Measurements from ENCODE around the gene ARHGAP5.

ARHGAP5 gene

DNA sequence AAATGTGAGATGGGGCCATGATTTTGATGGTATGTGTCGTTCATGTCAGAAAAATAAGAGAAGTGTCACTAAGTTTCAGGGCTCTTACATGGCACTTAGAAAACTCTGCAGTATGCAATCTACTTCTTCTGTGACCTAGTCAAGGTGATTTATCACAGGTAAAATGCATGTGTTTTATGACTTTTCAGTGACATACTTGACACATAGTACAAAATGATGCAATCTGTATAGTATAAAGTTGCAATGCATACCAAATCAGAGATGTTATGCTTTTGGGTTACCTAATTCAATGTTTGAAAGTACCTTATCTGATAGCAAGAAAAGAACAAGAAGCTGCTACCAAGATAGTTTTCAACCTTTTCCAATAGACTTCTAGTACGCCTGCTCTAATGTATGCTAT lies 21.9 kb upstream of the ARHGAP5 start:
- DNase-seq (ENCODE audit: low spot score) = no peak
- TF ChIP-seq, protein P1, sequence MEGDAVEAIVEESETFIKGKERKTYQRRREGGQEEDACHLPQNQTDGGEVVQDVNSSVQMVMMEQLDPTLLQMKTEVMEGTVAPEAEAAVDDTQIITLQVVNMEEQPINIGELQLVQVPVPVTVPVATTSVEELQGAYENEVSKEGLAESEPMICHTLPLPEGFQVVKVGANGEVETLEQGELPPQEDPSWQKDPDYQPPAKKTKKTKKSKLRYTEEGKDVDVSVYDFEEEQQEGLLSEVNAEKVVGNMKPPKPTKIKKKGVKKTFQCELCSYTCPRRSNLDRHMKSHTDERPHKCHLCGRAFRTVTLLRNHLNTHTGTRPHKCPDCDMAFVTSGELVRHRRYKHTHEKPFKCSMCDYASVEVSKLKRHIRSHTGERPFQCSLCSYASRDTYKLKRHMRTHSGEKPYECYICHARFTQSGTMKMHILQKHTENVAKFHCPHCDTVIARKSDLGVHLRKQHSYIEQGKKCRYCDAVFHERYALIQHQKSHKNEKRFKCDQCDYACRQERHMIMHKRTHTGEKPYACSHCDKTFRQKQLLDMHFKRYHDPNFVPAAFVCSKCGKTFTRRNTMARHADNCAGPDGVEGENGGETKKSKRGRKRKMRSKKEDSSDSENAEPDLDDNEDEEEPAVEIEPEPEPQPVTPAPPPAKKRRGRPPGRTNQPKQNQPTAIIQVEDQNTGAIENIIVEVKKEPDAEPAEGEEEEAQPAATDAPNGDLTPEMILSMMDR (IDR thresholded peaks at IDR 0.05; ENCODE audit: borderline replicate concordance, control extremely low read depth, extremely low read depth, insufficient read depth, missing control alignments) = no peak
- in situ Hi-C loops (cut with MboI; ENCODE audit: low sequenced_read_pairs, unreplicated experiment) = loop anchor here (25.0 kb wide), 1 partner anchor 543 kb away; no protein-coding TSS in a partner anchor

DNA sequence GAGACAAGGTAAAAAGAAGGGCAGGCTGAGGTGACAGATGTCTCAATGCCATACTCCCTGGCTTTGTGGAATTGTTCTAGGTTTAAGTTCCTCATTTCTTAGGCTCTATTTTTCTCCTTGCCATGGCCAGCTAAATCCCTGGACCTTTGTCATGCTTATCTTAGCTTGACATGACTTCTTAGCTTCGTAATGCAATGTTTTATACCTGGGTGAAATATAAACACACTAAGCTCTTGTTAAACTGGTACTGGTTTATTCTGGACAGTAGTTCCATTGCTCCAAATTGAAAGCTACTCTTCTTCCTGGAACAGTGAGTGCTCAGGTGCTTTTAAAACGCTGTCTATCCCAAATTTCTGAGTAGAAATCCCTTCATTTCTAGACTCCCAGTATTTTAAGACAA lies 17.4 kb upstream of the ARHGAP5 start:
- in situ Hi-C loops (cut with MboI; ENCODE audit: low sequenced_read_pairs, unreplicated experiment) = loop anchor here (10.0 to 25.0 kb wide), 2 partner anchors 415 to 547 kb away; no protein-coding TSS in a partner anchor
- TF ChIP-seq, protein P1 (IDR thresholded peaks at IDR 0.05; ENCODE audit: borderline replicate concordance, control extremely low read depth, extremely low read depth, insufficient read depth, missing control alignments) = no peak
- DNase-seq (ENCODE audit: low spot score) = no peak

DNA sequence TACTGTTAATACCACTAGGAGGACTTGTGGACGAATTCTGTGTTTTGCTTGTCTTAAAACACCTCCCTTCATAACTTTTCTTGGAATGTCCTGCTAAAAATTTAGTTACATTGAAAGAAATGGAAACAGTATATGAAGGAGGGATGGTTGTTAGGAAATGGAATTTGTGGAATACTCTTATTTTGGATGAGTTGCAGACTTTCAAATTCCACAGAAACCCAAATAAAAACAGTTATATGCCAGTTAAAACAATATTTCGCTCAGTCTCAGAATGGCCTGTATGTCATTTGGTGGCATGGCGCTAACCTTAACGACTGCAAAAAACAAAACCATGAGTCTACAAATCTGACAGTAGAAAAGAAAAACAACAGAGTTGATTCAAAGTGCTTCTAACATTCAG lies 12.2 kb upstream of the ARHGAP5 start:
- in situ Hi-C loops (cut with MboI; ENCODE audit: low sequenced_read_pairs, unreplicated experiment) = loop anchor here (10.0 to 25.0 kb wide), 2 partner anchors 410 to 553 kb away; no protein-coding TSS in a partner anchor

DNA sequence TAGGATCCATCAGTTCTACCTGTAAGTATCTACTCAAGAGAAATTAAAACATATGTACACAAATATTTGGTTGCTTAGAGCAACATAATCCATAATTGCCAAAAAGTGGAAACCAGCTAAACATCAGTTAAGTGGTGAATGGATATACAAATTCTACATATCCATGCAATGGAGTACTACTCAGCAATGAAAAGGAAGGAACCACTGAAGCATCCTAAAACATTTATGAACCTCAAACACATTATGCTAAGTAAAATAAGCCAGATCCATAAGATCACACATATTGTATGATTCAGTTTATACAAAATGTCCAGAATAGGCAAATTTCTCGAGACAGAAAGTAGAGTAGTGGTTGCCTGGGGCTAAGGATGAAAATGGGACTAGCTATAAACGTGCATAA lies 8.4 kb upstream of the ARHGAP5 start:
- DNase-seq (ENCODE audit: low spot score) = no peak
- TF ChIP-seq, protein P1 (IDR thresholded peaks at IDR 0.05; ENCODE audit: borderline replicate concordance, control extremely low read depth, extremely low read depth, insufficient read depth, missing control alignments) = no peak
- in situ Hi-C loops (cut with MboI; ENCODE audit: low sequenced_read_pairs, unreplicated experiment) = loop anchor here (10.0 to 25.0 kb wide), 2 partner anchors 406 to 556 kb away; no protein-coding TSS in a partner anchor

More for the DNA sequence above, 12.2 kb upstream of the ARHGAP5 start:
- no peak for DNase-seq (ENCODE audit: low spot score)
- TF ChIP-seq, protein P1 (IDR thresholded peaks at IDR 0.05; ENCODE audit: borderline replicate concordance, control extremely low read depth, extremely low read depth, insufficient read depth, missing control alignments) = no peak

DNA sequence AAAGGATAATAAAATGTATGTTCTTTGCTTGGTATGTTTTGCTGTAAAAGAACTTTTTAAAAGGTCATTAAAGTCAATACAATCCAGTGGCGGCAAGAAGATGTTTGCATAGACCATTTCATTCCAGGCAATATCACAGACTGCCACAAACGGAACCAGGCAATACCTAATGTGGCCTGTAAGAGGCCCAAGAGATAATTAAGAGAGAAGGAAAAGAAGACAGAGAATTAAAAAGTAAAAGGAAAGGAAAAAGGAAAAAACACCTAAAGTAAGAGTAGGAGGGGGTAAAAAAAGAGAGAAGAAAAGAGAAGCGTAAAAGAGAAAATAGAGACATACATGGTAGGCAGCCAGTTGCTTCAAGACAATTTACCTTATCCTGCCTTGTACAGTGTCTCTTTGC lies 6.8 kb upstream of the ARHGAP5 start:
- DNase-seq (ENCODE audit: low spot score) = no peak
- in situ Hi-C loops (cut with MboI; ENCODE audit: low sequenced_read_pairs, unreplicated experiment) = loop anchor here (10.0 to 25.0 kb wide), 2 partner anchors 185 to 558 kb away; no protein-coding TSS in a partner anchor
- TF ChIP-seq, protein P1 (IDR thresholded peaks at IDR 0.05; ENCODE audit: borderline replicate concordance, control extremely low read depth, extremely low read depth, insufficient read depth, missing control alignments) = no peak

DNA sequence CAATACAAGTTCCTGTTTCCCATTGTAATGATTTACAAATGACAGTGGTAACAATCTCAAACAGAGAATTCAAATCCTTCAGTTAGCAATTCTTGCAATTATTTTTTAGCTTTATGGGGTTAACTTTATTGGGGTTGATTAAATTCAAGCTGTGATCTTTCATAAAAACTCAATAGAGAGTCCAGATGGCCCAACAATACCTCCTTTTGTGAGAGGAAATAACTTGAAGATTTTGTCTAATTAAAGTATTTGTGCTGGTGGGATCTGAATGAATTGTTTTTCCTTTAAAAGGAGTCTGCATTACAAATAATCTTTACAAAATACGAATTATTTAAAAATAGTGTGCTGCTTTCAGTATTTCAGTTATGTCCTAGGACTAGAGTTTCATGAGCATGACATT lies 4.4 kb upstream of the ARHGAP5 start:
- in situ Hi-C loops (cut with MboI; ENCODE audit: low sequenced_read_pairs, unreplicated experiment) = loop anchor here (10.0 to 25.0 kb wide), 2 partner anchors 182 to 560 kb away; no protein-coding TSS in a partner anchor
- no peak for DNase-seq (ENCODE audit: low spot score)

More for the DNA sequence above, 4.4 kb upstream of the ARHGAP5 start:
- TF ChIP-seq, protein P1 (IDR thresholded peaks at IDR 0.05; ENCODE audit: borderline replicate concordance, control extremely low read depth, extremely low read depth, insufficient read depth, missing control alignments) = no peak
